K562 (cell line): Measurements from ENCODE around the gene MUCL3. TPM values are rescaled to one million over a fixed set of nuclear protein-coding genes. Genes with fewer than 3 reads are reported as not detected.

Experiments used
- ATAC-seq: fragments of 200-7000 bp; cut with Tn5 transposase; 3 replicates; pipeline ENCODE4 v1.9.1; 2020; ENCODE audit warnings: moderate library complexity
- BruUV-seq: library from RNA; stranded (reverse); fragments of 400-500 nt; replicated peaks from 2 replicates; lab custom pipeline; 2021; lab: Mats Ljungman, UMichigan
- CTCF ChIA-PET: fragments of 300-600 bp; formaldehyde crosslinking; extraction: SDS; loops from one replicate; lab custom pipeline; 2021; ENCODE audit warnings: low intra/inter-chr PET ratio; lab: Yijun Ruan, JAX
- POLR2A ChIA-PET: fragments of 300-600, 350-650 bp; sonication (Branson Sonifier 250); formaldehyde crosslinking; extraction: SDS; loops from one replicate; lab custom pipeline; 2021; ENCODE audit warnings: antibody characterized with exemption, inconsistent platforms; lab: Yijun Ruan, JAX
- DNase-seq, 4 experiments: peaks; one replicate each; pipeline versions ENCODE4 v3.0.0 to v3.0.0-alpha.2; 2011 to 2018; ENCODE audit warnings: low spot score in 3 of 4, mixed read lengths in 3 of 4; ENCODE audit errors: extremely low read depth in 1 of 4
- FAIRE-seq: peaks from 2 replicates; lab custom pipeline; 2011; peaks lifted over from hg19 to GRCh38; lab: Jason Lieb, UNC
- H2AFZ ChIP-seq: 2 replicates; pipeline ENCODE4 v1.6.0; 2011; ENCODE audit warnings: low read depth, low read length, control low read depth, inconsistent platforms
- H3K27ac ChIP-seq: fragments of 200-600 bp; 3 replicates; pipeline ENCODE4 v1.8.0; 2011; ENCODE audit warnings: low read depth, mild to moderate bottlenecking, control low read depth, inconsistent platforms, low read length, moderate library complexity, mixed read lengths; ENCODE audit errors: extremely low read depth
- H3K27me3 ChIP-seq, 2 experiments: fragments of 300-600 bp in 1 of 2; 2 replicates in 1 of 2; 3 replicates in 1 of 2; pipeline versions ENCODE4 v1.6.0 to v1.8.0; 2011; ENCODE audit warnings: inconsistent platforms in 2 of 2, low read length in 2 of 2, mild to moderate bottlenecking in 1 of 2, mixed read lengths in 1 of 2, moderate library complexity in 1 of 2; ENCODE audit not compliant: control insufficient read depth in 2 of 2, insufficient read depth in 2 of 2
- H3K36me3 ChIP-seq: fragments of 300-600 bp; 3 replicates; pipeline ENCODE4 v1.8.0; 2011; ENCODE audit warnings: mild to moderate bottlenecking, low read length, inconsistent platforms; ENCODE audit not compliant: control insufficient read depth, insufficient read depth
- H3K4me1 ChIP-seq, 2 experiments: fragments of 200-600 bp in 1 of 2; replicated peaks in 1 of 2; 2 replicates in 1 of 2; 3 replicates in 1 of 2; pipeline versions ENCODE4 v1.5.1 to v1.8.0; 2011; ENCODE audit warnings: inconsistent platforms in 2 of 2, low read length in 2 of 2, mild to moderate bottlenecking in 1 of 2, mixed read lengths in 1 of 2, moderate library complexity in 1 of 2; ENCODE audit not compliant: control insufficient read depth in 2 of 2, insufficient read depth in 2 of 2
- H3K4me2 ChIP-seq: 2 replicates; pipeline ENCODE4 v1.6.1; 2011; ENCODE audit warnings: low read length, control low read depth, inconsistent platforms, mixed read lengths; ENCODE audit not compliant: insufficient read depth
- H3K4me3 ChIP-seq: fragments of 200-600 bp; sonication (generic), shearing (Covaris generic); 2 replicates; pipeline ENCODE4 v1.5.1; 2016; ENCODE audit warnings: control low read depth, inconsistent platforms
- H3K79me2 ChIP-seq: fragments of 200-600 bp; 3 replicates; pipeline ENCODE4 v1.8.0; 2011; ENCODE audit warnings: low read length, inconsistent platforms; ENCODE audit not compliant: control insufficient read depth, insufficient read depth
- H3K9ac ChIP-seq, 2 experiments: 2 replicates each; pipeline versions ENCODE4 v1.6.0 to v1.6.1; 2011; ENCODE audit warnings: low read depth in 2 of 2, low read length in 2 of 2, control low read depth in 1 of 2, inconsistent platforms in 1 of 2, mild to moderate bottlenecking in 1 of 2, mixed read lengths in 1 of 2; ENCODE audit not compliant: insufficient read depth in 1 of 2
- H3K9me1 ChIP-seq: one replicate; pipeline ENCODE4 v1.6.0; 2011; ENCODE audit warnings: inconsistent platforms, mild to moderate bottlenecking, low read length, moderate library complexity; ENCODE audit not compliant: control insufficient read depth, insufficient read depth
- H3K9me3 ChIP-seq: replicated peaks from 2 replicates; pipeline ENCODE4 v1.5.1; 2011; ENCODE audit warnings: low read depth, low read length, inconsistent platforms; ENCODE audit not compliant: control insufficient read depth, insufficient read depth
- H4K20me1 ChIP-seq: replicated peaks from 2 replicates; pipeline ENCODE4 v1.6.1; 2011; ENCODE audit warnings: low read length, inconsistent platforms, mixed read lengths; ENCODE audit not compliant: control insufficient read depth, insufficient read depth
- CC2D1A ChIP-seq: fragments of 450-650 bp; IDR thresholded peaks from 2 replicates; pipeline ENCODE4 v1.6.1; 2017; ENCODE audit warnings: mild to moderate bottlenecking
- WGBS: fragments of 100-300 bp; shearing (Covaris generic); methylation state at CpG from one replicate; pipeline ENCODE4 v1.1.6; 2016; ENCODE audit warnings: low coverage, mixed read lengths; ENCODE audit not compliant: insufficient coverage; ENCODE audit errors: missing lambda C conversion rate; 5-methylcytosine and 5-hydroxymethylcytosine counted together
- in situ Hi-C: fragments of 300-500 bp; cut with MboI; formaldehyde crosslinking; loops from 4 replicates; pipeline ENCODE4 v1.15.0; 2018; ENCODE audit warnings: inconsistent platforms, mixed read lengths
- intact Hi-C: fragments of 100-400 bp; cut with micrococcal nuclease; formaldehyde crosslinking; loops from 2 replicates; pipeline ENCODE4 v1.14.2; 2022
- polyA plus RNA-seq, 8 experiments: library from polyadenylated mRNA; depleted of rRNA in 4 of 8; stranded (reverse) in 5 of 8; unstranded in 3 of 8; fragments of >200 nt; fragmentation: Nextera tagmentation in 2 of 8; fragmentation: Illumina TruSeq in 1 of 8; extraction: Ambion mirVana in 2 of 8; extraction: Trizol in 1 of 8; gene quantifications; 2 replicates each; pipeline versions ENCODE4 v1.2.1 to v1.2.3, GENCODE V29; 2011 to 2014; ENCODE audit warnings: inconsistent platforms in 1 of 8, missing spikeins in 1 of 8
- total RNA-seq, 7 experiments: library from RNA; depleted of rRNA in 6 of 7; stranded (reverse); fragments of >200 nt in 6 of 7; fragmentation: Illumina TruSeq in 2 of 7; extraction: Trizol in 2 of 7; gene quantifications; 2 replicates each; pipeline versions ENCODE4 v1.2.1 to v1.2.3, GENCODE V29; 2011 to 2021; ENCODE audit warnings: low replicate concordance in 1 of 7
- TF ChIP-seq, protein P1 (sequence below): IDR thresholded peaks from 3 replicates; pipeline ENCODE4 v1.6.1; 2011; ENCODE audit warnings: borderline replicate concordance, mild to moderate bottlenecking, moderate library complexity; ENCODE audit not compliant: insufficient read length; ENCODE audit errors: extremely low read depth
- TF ChIP-seq, protein P2 (sequence below): IDR thresholded peaks from 2 replicates; pipeline ENCODE4 v1.6.1; 2011; ENCODE audit not compliant: insufficient read length; ENCODE audit errors: extremely low read depth
- TF ChIP-seq, protein P3 (sequence below): fragments of 450-650 bp; IDR thresholded peaks from 2 replicates; pipeline ENCODE4 v1.7.1; 2018; ENCODE audit warnings: mild to moderate bottlenecking, low read depth; ENCODE audit not compliant: partially characterized antibody

Gene MUCL3
- total and polyA plus RNA-seq, 9 of the 15 experiments (the other 6 are each of a cell fraction or from before 2014, with no cell fraction given) = 0.07 TPM; not detected in 8

DNA sequence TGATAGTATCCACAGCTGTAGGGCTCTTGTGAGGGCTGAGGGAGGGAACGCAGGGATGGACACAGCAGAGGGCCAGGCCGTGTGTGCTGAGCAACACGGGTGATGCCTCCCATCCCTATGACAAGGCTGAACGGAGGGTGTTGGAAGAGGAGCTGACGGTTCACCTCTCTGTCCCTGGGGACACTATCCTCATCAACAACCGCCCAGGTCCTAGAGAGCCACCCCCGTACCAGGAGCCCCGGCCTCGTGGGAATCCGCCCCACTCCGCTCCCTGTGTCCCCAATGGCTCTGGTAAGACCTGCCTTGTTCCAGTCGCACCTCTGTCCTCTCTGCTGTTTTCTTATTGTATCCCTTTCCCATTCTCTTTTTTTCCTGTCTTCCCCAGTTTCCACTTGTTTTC, 46.4 kb upstream of the MUCL3 start:
- in situ Hi-C loops = no loop called here

More for the DNA sequence above, 46.4 kb upstream of the MUCL3 start:
- BruUV-seq = no TSS peak
- Histone ChIP-seq H3K27me3 (no peaks in the 10 kb centered on the region), H3K9me3 (no peaks in the 10 kb centered on the region), H3K9ac (peak overlapping the region in 1 of 2 experiments; percentile 24; a peak in 1 of 4 replicates), H3K36me3 (peaks cover 87% of the 10 kb centered on the region), H3K4me3 (no peak overlapping the region), H3K27ac (no peak overlapping the region), H4K20me1 (no peaks in the 10 kb centered on the region; the same call in 1 of the 2 replicates), H3K4me2 (no peak overlapping the region), H2AFZ (no peak overlapping the region), H3K4me1 (peaks cover 0 to 17% of the 10 kb centered on the region in 2 experiments; a peak in 1 of 5 replicates), H3K9me1 (no peaks in the 10 kb centered on the region), H3K79me2 (no peaks in the 10 kb centered on the region)
- CTCF ChIA-PET = no interaction called here
- intact Hi-C loops = no loop called here
- DNase-seq = no peak
- POLR2A ChIA-PET = interaction anchor here (1.0 kb wide), 1 partner anchor 9 kb away, joined by 3 read pairs; no protein-coding TSS in a partner anchor
- no peak for FAIRE-seq
- ATAC-seq = no peak
- 66% methylated on average over 10 of the region's 12 CpGs for WGBS
- TF ChIP-seq CC2D1A = no peak
- TF ChIP-seq, protein P1, sequence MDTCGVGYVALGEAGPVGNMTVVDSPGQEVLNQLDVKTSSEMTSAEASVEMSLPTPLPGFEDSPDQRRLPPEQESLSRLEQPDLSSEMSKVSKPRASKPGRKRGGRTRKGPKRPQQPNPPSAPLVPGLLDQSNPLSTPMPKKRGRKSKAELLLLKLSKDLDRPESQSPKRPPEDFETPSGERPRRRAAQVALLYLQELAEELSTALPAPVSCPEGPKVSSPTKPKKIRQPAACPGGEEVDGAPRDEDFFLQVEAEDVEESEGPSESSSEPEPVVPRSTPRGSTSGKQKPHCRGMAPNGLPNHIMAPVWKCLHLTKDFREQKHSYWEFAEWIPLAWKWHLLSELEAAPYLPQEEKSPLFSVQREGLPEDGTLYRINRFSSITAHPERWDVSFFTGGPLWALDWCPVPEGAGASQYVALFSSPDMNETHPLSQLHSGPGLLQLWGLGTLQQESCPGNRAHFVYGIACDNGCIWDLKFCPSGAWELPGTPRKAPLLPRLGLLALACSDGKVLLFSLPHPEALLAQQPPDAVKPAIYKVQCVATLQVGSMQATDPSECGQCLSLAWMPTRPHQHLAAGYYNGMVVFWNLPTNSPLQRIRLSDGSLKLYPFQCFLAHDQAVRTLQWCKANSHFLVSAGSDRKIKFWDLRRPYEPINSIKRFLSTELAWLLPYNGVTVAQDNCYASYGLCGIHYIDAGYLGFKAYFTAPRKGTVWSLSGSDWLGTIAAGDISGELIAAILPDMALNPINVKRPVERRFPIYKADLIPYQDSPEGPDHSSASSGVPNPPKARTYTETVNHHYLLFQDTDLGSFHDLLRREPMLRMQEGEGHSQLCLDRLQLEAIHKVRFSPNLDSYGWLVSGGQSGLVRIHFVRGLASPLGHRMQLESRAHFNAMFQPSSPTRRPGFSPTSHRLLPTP = no peak
- TF ChIP-seq, protein P2, sequence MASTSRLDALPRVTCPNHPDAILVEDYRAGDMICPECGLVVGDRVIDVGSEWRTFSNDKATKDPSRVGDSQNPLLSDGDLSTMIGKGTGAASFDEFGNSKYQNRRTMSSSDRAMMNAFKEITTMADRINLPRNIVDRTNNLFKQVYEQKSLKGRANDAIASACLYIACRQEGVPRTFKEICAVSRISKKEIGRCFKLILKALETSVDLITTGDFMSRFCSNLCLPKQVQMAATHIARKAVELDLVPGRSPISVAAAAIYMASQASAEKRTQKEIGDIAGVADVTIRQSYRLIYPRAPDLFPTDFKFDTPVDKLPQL = no peak
- TF ChIP-seq, protein P3, sequence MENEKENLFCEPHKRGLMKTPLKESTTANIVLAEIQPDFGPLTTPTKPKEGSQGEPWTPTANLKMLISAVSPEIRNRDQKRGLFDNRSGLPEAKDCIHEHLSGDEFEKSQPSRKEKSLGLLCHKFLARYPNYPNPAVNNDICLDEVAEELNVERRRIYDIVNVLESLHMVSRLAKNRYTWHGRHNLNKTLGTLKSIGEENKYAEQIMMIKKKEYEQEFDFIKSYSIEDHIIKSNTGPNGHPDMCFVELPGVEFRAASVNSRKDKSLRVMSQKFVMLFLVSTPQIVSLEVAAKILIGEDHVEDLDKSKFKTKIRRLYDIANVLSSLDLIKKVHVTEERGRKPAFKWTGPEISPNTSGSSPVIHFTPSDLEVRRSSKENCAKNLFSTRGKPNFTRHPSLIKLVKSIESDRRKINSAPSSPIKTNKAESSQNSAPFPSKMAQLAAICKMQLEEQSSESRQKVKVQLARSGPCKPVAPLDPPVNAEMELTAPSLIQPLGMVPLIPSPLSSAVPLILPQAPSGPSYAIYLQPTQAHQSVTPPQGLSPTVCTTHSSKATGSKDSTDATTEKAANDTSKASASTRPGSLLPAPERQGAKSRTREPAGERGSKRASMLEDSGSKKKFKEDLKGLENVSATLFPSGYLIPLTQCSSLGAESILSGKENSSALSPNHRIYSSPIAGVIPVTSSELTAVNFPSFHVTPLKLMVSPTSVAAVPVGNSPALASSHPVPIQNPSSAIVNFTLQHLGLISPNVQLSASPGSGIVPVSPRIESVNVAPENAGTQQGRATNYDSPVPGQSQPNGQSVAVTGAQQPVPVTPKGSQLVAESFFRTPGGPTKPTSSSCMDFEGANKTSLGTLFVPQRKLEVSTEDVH = no peak
- TF ChIP-seq, all 486 proteins: peak for 0
